CD14-positive monocyte (primary cell): ENCODE results near the gene CKM. TPM values are rescaled to one million over a fixed set of nuclear protein-coding genes. Genes with fewer than 3 reads are reported as not detected.
A peak's percentile ranks its signal among the peaks of the same experiment; 100 is the strongest.

Experiments used
- DNase-seq, 3 donors: peaks; one replicate each; pipeline ENCODE4 v3.0.0-alpha.2; 2011 to 2022
- H2AFZ ChIP-seq: 2 replicates; pipeline ENCODE4 v1.6.0; 2012; ENCODE audit warnings: mild to moderate bottlenecking, low read depth, low read length, inconsistent platforms; ENCODE audit not compliant: insufficient read depth, poor library complexity, severe bottlenecking
- H3K27ac ChIP-seq, 2 donors: 1 replicate in 1 of 2; 2 replicates in 1 of 2; pipeline ENCODE4 v1.5.1; 2012 to 2013; ENCODE audit warnings: low read length in 2 of 2, control low read depth in 1 of 2, inconsistent platforms in 1 of 2, low read depth in 1 of 2, mild to moderate bottlenecking in 1 of 2
- H3K27me3 ChIP-seq, 2 donors: one replicate each; pipeline versions ENCODE4 v1.6.0 to v1.6.1; 2011 to 2013; ENCODE audit warnings: low read length in 2 of 2; ENCODE audit not compliant: control insufficient read depth in 2 of 2, insufficient read depth in 2 of 2
- H3K36me3 ChIP-seq, 2 donors: replicated peaks in 1 of 2; 1 replicate in 1 of 2; 2 replicates in 1 of 2; pipeline versions ENCODE4 v1.5.1 to v1.6.1; 2012 to 2013; ENCODE audit warnings: low read length in 2 of 2, control low read depth in 1 of 2, inconsistent platforms in 1 of 2, mild to moderate bottlenecking in 1 of 2; ENCODE audit not compliant: insufficient read depth in 2 of 2, control insufficient read depth in 1 of 2
- H3K4me1 ChIP-seq, 2 donors: 1 replicate in 1 of 2; 2 replicates in 1 of 2; pipeline versions ENCODE4 v1.5.1 to v1.6.1; 2012 to 2013; ENCODE audit warnings: low read length in 2 of 2, control low read depth in 1 of 2, inconsistent platforms in 1 of 2, mild to moderate bottlenecking in 1 of 2, moderate library complexity in 1 of 2; ENCODE audit not compliant: insufficient read depth in 2 of 2, control insufficient read depth in 1 of 2
- H3K4me2 ChIP-seq: replicated peaks from 2 replicates; pipeline ENCODE3; 2012; ENCODE audit warnings: low read length, moderate library complexity, mild to moderate bottlenecking; ENCODE audit not compliant: poor library complexity, severe bottlenecking; ENCODE audit errors: extremely low read depth
- H3K4me3 ChIP-seq, 3 experiments: fragments of 200-600 bp in 1 of 3; sonication (generic) in 1 of 3; replicated peaks in 1 of 3; 1 replicate in 2 of 3; 2 replicates in 1 of 3; pipeline ENCODE4 v1.5.1; 2011 to 2013; ENCODE audit warnings: low read length in 3 of 3, mild to moderate bottlenecking in 3 of 3, control low read depth in 2 of 3, low read depth in 2 of 3, inconsistent platforms in 1 of 3, moderate library complexity in 1 of 3
- H3K79me2 ChIP-seq: 2 replicates; pipeline ENCODE4 v1.6.0; 2012; ENCODE audit warnings: mild to moderate bottlenecking, control low read depth, inconsistent platforms, low read length, moderate library complexity; ENCODE audit not compliant: insufficient read depth
- H3K9ac ChIP-seq: 2 replicates; pipeline ENCODE4 v1.6.0; 2017; ENCODE audit warnings: low read length, mild to moderate bottlenecking; ENCODE audit not compliant: insufficient read depth, poor library complexity, severe bottlenecking
- H3K9me3 ChIP-seq, 2 donors: replicated peaks in 1 of 2; 1 replicate in 1 of 2; 2 replicates in 1 of 2; pipeline versions ENCODE4 v1.5.1 to v1.6.1; 2012 to 2013; ENCODE audit warnings: low read length in 2 of 2, control low read depth in 1 of 2; ENCODE audit not compliant: control insufficient read depth in 1 of 2, insufficient read depth in 1 of 2
- H4K20me1 ChIP-seq: 2 replicates; pipeline ENCODE4 v1.6.0; 2012; ENCODE audit warnings: mild to moderate bottlenecking, low read length, control low read depth, moderate library complexity; ENCODE audit not compliant: insufficient read depth
- H3K27ac Mint-ChIP-seq, 7 donors: one replicate each; pipeline ENCODE4 v1.8.0; 2020; ENCODE audit warnings: mild to moderate bottlenecking in 7 of 7, mixed read lengths in 7 of 7, moderate library complexity in 6 of 7, inconsistent platforms in 2 of 7
- H3K27me3 Mint-ChIP-seq, 3 donors: one replicate each; pipeline ENCODE4 v1.8.0; 2021 to 2022; ENCODE audit warnings: low read depth in 3 of 3, mild to moderate bottlenecking in 3 of 3, mixed read lengths in 3 of 3, moderate library complexity in 3 of 3, inconsistent platforms in 1 of 3
- H3K36me3 Mint-ChIP-seq, 2 donors: one replicate each; pipeline ENCODE4 v1.8.0; 2020; ENCODE audit warnings: mixed read lengths in 2 of 2, inconsistent platforms in 1 of 2, mild to moderate bottlenecking in 1 of 2
- H3K4me1 Mint-ChIP-seq: one replicate; pipeline ENCODE4 v1.8.0; 2020; ENCODE audit warnings: mild to moderate bottlenecking, mixed read lengths
- H3K4me3 Mint-ChIP-seq, 2 donors: one replicate each; pipeline ENCODE4 v1.8.0; 2020; ENCODE audit warnings: mild to moderate bottlenecking in 2 of 2, mixed read lengths in 2 of 2, moderate library complexity in 1 of 2
- H3K9me3 Mint-ChIP-seq, 7 donors: one replicate each; pipeline ENCODE4 v1.8.0; 2020 to 2022; ENCODE audit warnings: mixed read lengths in 7 of 7, mild to moderate bottlenecking in 6 of 7, moderate library complexity in 6 of 7, inconsistent platforms in 2 of 7
- CTCF ChIP-seq: fragments of 200-600 bp; IDR thresholded peaks from one replicate; pipeline ENCODE4 v1.8.0; 2022; ENCODE audit warnings: antibody characterized with exemption, mild to moderate bottlenecking
- WGBS: methylation state at CpG from one replicate; pipeline ENCODE4 v1.1.5; 2013; ENCODE audit warnings: missing lambda C conversion rate; ENCODE audit not compliant: insufficient coverage; 5-methylcytosine and 5-hydroxymethylcytosine counted together
- intact Hi-C, 2 donors: fragments of 100-400 bp; cut with micrococcal nuclease; formaldehyde crosslinking; loops; one replicate each; pipeline versions ENCODE4 v1.15.0 to v1.15.1; 2023
- polyA plus RNA-seq, 3 donors: library from polyadenylated mRNA; depleted of rRNA in 1 of 3; unstranded in 2 of 3; stranded (reverse) in 1 of 3; fragments of 300-500 nt in 2 of 3; fragments of >200 nt in 1 of 3; fragmentation: Illumina TruSeq in 2 of 3; gene quantifications; 1 replicate in 2 of 3; 2 replicates in 1 of 3; pipeline ENCODE4 v1.2.3, GENCODE V29; 2012 to 2021

Gene CKM
- polyA plus RNA-seq, 3 donors = 0.17 to 0.50 (median 0.24) TPM

- H3K4me3 Mint-ChIP-seq = peak overlapping the region in 1 of 2 donors; percentile 20
- WGBS = 82% methylated on average over 23 of the region's 25 CpGs
Observed at GRCh38 chr19:45347570-45348366, 25.1 kb upstream of the CKM start.

GRCh38 chr19:45346449-45346848, 23.8 kb upstream of the CKM start:
- no peaks in the 10 kb centered on the region for H4K20me1 ChIP-seq
- H3K4me2 ChIP-seq = no peak overlapping the region
- H3K9me3 Mint-ChIP-seq = peaks cover 0 to 1% (median 0%) of the 10 kb centered on the region in 7 donors
- intact Hi-C loops = loop anchor here in 1 of 2 donors (10.0 kb wide), 1 partner anchor 202 kb away; no protein-coding TSS in a partner anchor
- WGBS = 40% methylated on average over 23 of the region's 27 CpGs
- H3K27ac Mint-ChIP-seq = no peak overlapping the region
- no peak overlapping the region for H3K9ac ChIP-seq
- TF ChIP-seq CTCF = no peak
- no peak overlapping the region for H2AFZ ChIP-seq
- peaks cover 10% of the 10 kb centered on the region in 2 donors for H3K36me3 Mint-ChIP-seq
- no peaks in the 10 kb centered on the region for H3K4me1 ChIP-seq
- DNase-seq = no peak
- no peak overlapping the region for H3K4me3 Mint-ChIP-seq
- no peaks in the 10 kb centered on the region for H3K4me1 Mint-ChIP-seq
- H3K27me3 ChIP-seq = peaks cover 0 to 25% of the 10 kb centered on the region in 2 donors
- H3K36me3 ChIP-seq = peaks cover 7% of the 10 kb centered on the region in 2 donors
- H3K9me3 ChIP-seq = no peaks in the 10 kb centered on the region
- no peak overlapping the region for H3K27ac ChIP-seq
- no peak overlapping the region for H3K4me3 ChIP-seq
- peaks cover 13 to 30% (median 21%) of the 10 kb centered on the region in 3 donors for H3K27me3 Mint-ChIP-seq
- no peaks in the 10 kb centered on the region for H3K79me2 ChIP-seq

More at GRCh38 chr19:45347570-45348366, 25.1 kb upstream of the CKM start:
- H3K9ac ChIP-seq = no peak overlapping the region
- Mint-ChIP-seq H3K4me1 (no peaks in the 10 kb centered on the region), H3K9me3 (peaks cover 0 to 1% (median 0%) of the 10 kb centered on the region in 7 donors), H3K27me3 (peaks cover 13 to 30% (median 21%) of the 10 kb centered on the region in 3 donors), H3K27ac (peak overlapping the region in 1 of 7 donors; percentile 64), H3K36me3 (peaks cover 20 to 23% of the 10 kb centered on the region in 2 donors)
- no peaks in the 10 kb centered on the region for H3K9me3 ChIP-seq
- TF ChIP-seq CTCF = no peak
- H2AFZ ChIP-seq = no peak overlapping the region
- H3K4me1 ChIP-seq = no peaks in the 10 kb centered on the region
- peaks cover 18 to 20% of the 10 kb centered on the region in 2 donors for H3K36me3 ChIP-seq
- no peak overlapping the region for H3K4me3 ChIP-seq
- no peaks in the 10 kb centered on the region for H4K20me1 ChIP-seq
- H3K79me2 ChIP-seq = no peaks in the 10 kb centered on the region
- H3K4me2 ChIP-seq = no peak overlapping the region
- no peak overlapping the region for H3K27ac ChIP-seq
- intact Hi-C loops = loop anchor here in 1 of 2 donors (10.0 kb wide), 1 partner anchor 203 kb away; no protein-coding TSS in a partner anchor
- DNase-seq = no peak
- peaks cover 0 to 18% of the 10 kb centered on the region in 2 donors for H3K27me3 ChIP-seq
